K562 (cell line): ENCODE measurements around the gene ARF1. TPM values are rescaled to one million over a fixed set of nuclear protein-coding genes. Genes with fewer than 3 reads are reported as not detected.

ENCODE experiments used
- ATAC-seq: fragments of 200-7000 bp; cut with Tn5 transposase; 3 replicates; pipeline ENCODE4 v1.9.1; 2020; ENCODE audit warnings: moderate library complexity
- BruUV-seq: library from RNA; stranded (reverse); fragments of 400-500 nt; replicated peaks from 2 replicates; lab custom pipeline; 2021; lab: Mats Ljungman, UMichigan
- CTCF ChIA-PET: fragments of 300-600 bp; formaldehyde crosslinking; extraction: SDS; loops from one replicate; lab custom pipeline; 2021; ENCODE audit warnings: low intra/inter-chr PET ratio; lab: Yijun Ruan, JAX
- POLR2A ChIA-PET: fragments of 300-600, 350-650 bp; sonication (Branson Sonifier 250); formaldehyde crosslinking; extraction: SDS; loops from one replicate; lab custom pipeline; 2021; ENCODE audit warnings: antibody characterized with exemption, inconsistent platforms; lab: Yijun Ruan, JAX
- DNase-seq, 4 experiments: peaks; one replicate each; pipeline versions ENCODE4 v3.0.0 to v3.0.0-alpha.2; 2011 to 2018; ENCODE audit warnings: low spot score in 3 of 4, mixed read lengths in 3 of 4; ENCODE audit errors: extremely low read depth in 1 of 4
- FAIRE-seq: peaks from 2 replicates; lab custom pipeline; 2011; peaks lifted over from hg19 to GRCh38; lab: Jason Lieb, UNC
- H2AFZ ChIP-seq: 2 replicates; pipeline ENCODE4 v1.6.0; 2011; ENCODE audit warnings: low read depth, low read length, control low read depth, inconsistent platforms
- H3K27ac ChIP-seq: fragments of 200-600 bp; 3 replicates; pipeline ENCODE4 v1.8.0; 2011; ENCODE audit warnings: low read depth, mild to moderate bottlenecking, control low read depth, inconsistent platforms, low read length, moderate library complexity, mixed read lengths; ENCODE audit errors: extremely low read depth
- H3K27me3 ChIP-seq, 2 experiments: fragments of 300-600 bp in 1 of 2; 2 replicates in 1 of 2; 3 replicates in 1 of 2; pipeline versions ENCODE4 v1.6.0 to v1.8.0; 2011; ENCODE audit warnings: inconsistent platforms in 2 of 2, low read length in 2 of 2, mild to moderate bottlenecking in 1 of 2, mixed read lengths in 1 of 2, moderate library complexity in 1 of 2; ENCODE audit not compliant: control insufficient read depth in 2 of 2, insufficient read depth in 2 of 2
- H3K36me3 ChIP-seq: fragments of 300-600 bp; 3 replicates; pipeline ENCODE4 v1.8.0; 2011; ENCODE audit warnings: mild to moderate bottlenecking, low read length, inconsistent platforms; ENCODE audit not compliant: control insufficient read depth, insufficient read depth
- H3K4me1 ChIP-seq, 2 experiments: fragments of 200-600 bp in 1 of 2; replicated peaks in 1 of 2; 2 replicates in 1 of 2; 3 replicates in 1 of 2; pipeline versions ENCODE4 v1.5.1 to v1.8.0; 2011; ENCODE audit warnings: inconsistent platforms in 2 of 2, low read length in 2 of 2, mild to moderate bottlenecking in 1 of 2, mixed read lengths in 1 of 2, moderate library complexity in 1 of 2; ENCODE audit not compliant: control insufficient read depth in 2 of 2, insufficient read depth in 2 of 2
- H3K4me2 ChIP-seq: 2 replicates; pipeline ENCODE4 v1.6.1; 2011; ENCODE audit warnings: low read length, control low read depth, inconsistent platforms, mixed read lengths; ENCODE audit not compliant: insufficient read depth
- H3K4me3 ChIP-seq: fragments of 200-600 bp; sonication (generic), shearing (Covaris generic); 2 replicates; pipeline ENCODE4 v1.5.1; 2016; ENCODE audit warnings: control low read depth, inconsistent platforms
- H3K79me2 ChIP-seq: fragments of 200-600 bp; 3 replicates; pipeline ENCODE4 v1.8.0; 2011; ENCODE audit warnings: low read length, inconsistent platforms; ENCODE audit not compliant: control insufficient read depth, insufficient read depth
- H3K9ac ChIP-seq, 2 experiments: 2 replicates each; pipeline versions ENCODE4 v1.6.0 to v1.6.1; 2011; ENCODE audit warnings: low read depth in 2 of 2, low read length in 2 of 2, control low read depth in 1 of 2, inconsistent platforms in 1 of 2, mild to moderate bottlenecking in 1 of 2, mixed read lengths in 1 of 2; ENCODE audit not compliant: insufficient read depth in 1 of 2
- H3K9me1 ChIP-seq: one replicate; pipeline ENCODE4 v1.6.0; 2011; ENCODE audit warnings: inconsistent platforms, mild to moderate bottlenecking, low read length, moderate library complexity; ENCODE audit not compliant: control insufficient read depth, insufficient read depth
- H3K9me3 ChIP-seq: replicated peaks from 2 replicates; pipeline ENCODE4 v1.5.1; 2011; ENCODE audit warnings: low read depth, low read length, inconsistent platforms; ENCODE audit not compliant: control insufficient read depth, insufficient read depth
- H4K20me1 ChIP-seq: replicated peaks from 2 replicates; pipeline ENCODE4 v1.6.1; 2011; ENCODE audit warnings: low read length, inconsistent platforms, mixed read lengths; ENCODE audit not compliant: control insufficient read depth, insufficient read depth
- CLOCK ChIP-seq: fragments of 250-450 bp; sonication (Bioruptor Pico); IDR thresholded peaks from 2 replicates; pipeline ENCODE4 v1.4.0; 2020; ENCODE audit warnings: mild to moderate bottlenecking, moderate library complexity, borderline replicate concordance
- ZNF316 ChIP-seq: fragments of 450-650 bp; IDR thresholded peaks from 2 replicates; pipeline ENCODE4 v1.6.1; 2016
- WGBS: fragments of 100-300 bp; shearing (Covaris generic); methylation state at CpG from one replicate; pipeline ENCODE4 v1.1.6; 2016; ENCODE audit warnings: low coverage, mixed read lengths; ENCODE audit not compliant: insufficient coverage; ENCODE audit errors: missing lambda C conversion rate; 5-methylcytosine and 5-hydroxymethylcytosine counted together
- in situ Hi-C: fragments of 300-500 bp; cut with MboI; formaldehyde crosslinking; loops from 4 replicates; pipeline ENCODE4 v1.15.0; 2018; ENCODE audit warnings: inconsistent platforms, mixed read lengths
- intact Hi-C: fragments of 100-400 bp; cut with micrococcal nuclease; formaldehyde crosslinking; loops from 2 replicates; pipeline ENCODE4 v1.14.2; 2022
- polyA plus RNA-seq, 8 experiments: library from polyadenylated mRNA; depleted of rRNA in 4 of 8; stranded (reverse) in 5 of 8; unstranded in 3 of 8; fragments of >200 nt; fragmentation: Nextera tagmentation in 2 of 8; fragmentation: Illumina TruSeq in 1 of 8; extraction: Ambion mirVana in 2 of 8; extraction: Trizol in 1 of 8; gene quantifications; 2 replicates each; pipeline versions ENCODE4 v1.2.1 to v1.2.3, GENCODE V29; 2011 to 2014; ENCODE audit warnings: inconsistent platforms in 1 of 8, missing spikeins in 1 of 8
- total RNA-seq, 7 experiments: library from RNA; depleted of rRNA in 6 of 7; stranded (reverse); fragments of >200 nt in 6 of 7; fragmentation: Illumina TruSeq in 2 of 7; extraction: Trizol in 2 of 7; gene quantifications; 2 replicates each; pipeline versions ENCODE4 v1.2.1 to v1.2.3, GENCODE V29; 2011 to 2021; ENCODE audit warnings: low replicate concordance in 1 of 7

ARF1 gene
- total and polyA plus RNA-seq, 9 of the 15 experiments (the other 6 are each of a cell fraction or from before 2014, with no cell fraction given), result 69.8 to 593 (median 325) TPM

GRCh38 chr1:228064296-228064695 lies 18.2 kb upstream of the ARF1 start (continued):
- TF ChIP-seq CLOCK (CRISPR knock-in tag), result no peak

GRCh38 chr1:228064741-228065542 lies 17.6 kb upstream of the ARF1 start:
- POLR2A ChIA-PET, result interaction anchor here (0.6 kb wide), 2 partner anchors 20 to 332 kb away, joined by 3 to 4 read pairs; no protein-coding TSS in a partner anchor
- no peak overlapping the region for H3K4me2 ChIP-seq
- H3K27ac ChIP-seq, result no peak overlapping the region
- peaks cover 11 to 35% of the 10 kb centered on the region in 2 experiments; a peak in 4 of 5 replicates for H3K27me3 ChIP-seq
- WGBS, result 8% methylated on average over 15 of the region's 15 CpGs
- no peak for TF ChIP-seq ZNF316
- TF ChIP-seq, all 486 proteins: peak for 0
- Histone ChIP-seq H3K79me2 (no peaks in the 10 kb centered on the region), H3K4me3 (no peak overlapping the region), H3K4me1 (peaks cover 0 to 30% of the 10 kb centered on the region in 2 experiments; a peak in 3 of 5 replicates), H4K20me1 (no peaks in the 10 kb centered on the region), H3K9me3 (no peaks in the 10 kb centered on the region), H3K9ac (peak overlapping the region in 1 of 2 experiments; percentile 73; a peak in 1 of 4 replicates), H2AFZ (no peak overlapping the region), H3K9me1 (no peaks in the 10 kb centered on the region), H3K36me3 (no peaks in the 10 kb centered on the region)
- in situ Hi-C loops, result no loop called here
- intact Hi-C loops, result no loop called here
- no TSS peak for BruUV-seq
- FAIRE-seq (no peak), DNase-seq (no peak), ATAC-seq (no peak)
- CTCF ChIA-PET, result no interaction called here
